HK-2 (cell line): ENCODE measurements around the gene CDC5L.

Experiments used
- DNase-seq: peaks from one replicate; pipeline ENCODE4 v3.0.0-alpha.2; 2018; ENCODE audit not compliant: unreplicated experiment

CDC5L gene

DNA sequence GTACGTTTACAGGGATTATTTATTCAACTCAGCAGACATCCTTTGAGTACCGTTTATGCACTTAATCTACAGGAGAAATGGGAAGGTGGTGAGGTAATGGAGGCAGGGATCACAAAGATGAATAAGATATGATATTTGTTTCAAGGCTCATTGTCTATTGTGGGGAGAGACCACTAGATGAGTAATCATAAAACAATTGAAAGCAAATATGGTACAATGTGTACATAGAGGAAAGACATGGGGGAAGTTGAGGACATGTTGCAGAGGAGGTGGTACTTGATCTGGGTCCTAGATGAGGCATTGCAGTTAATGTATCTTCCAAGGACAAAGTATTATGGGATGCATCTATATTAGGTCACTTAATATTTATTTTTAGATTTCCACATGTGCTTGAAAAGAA, 13.7 kb upstream of the CDC5L start:
- DNase-seq, result no peak

DNA sequence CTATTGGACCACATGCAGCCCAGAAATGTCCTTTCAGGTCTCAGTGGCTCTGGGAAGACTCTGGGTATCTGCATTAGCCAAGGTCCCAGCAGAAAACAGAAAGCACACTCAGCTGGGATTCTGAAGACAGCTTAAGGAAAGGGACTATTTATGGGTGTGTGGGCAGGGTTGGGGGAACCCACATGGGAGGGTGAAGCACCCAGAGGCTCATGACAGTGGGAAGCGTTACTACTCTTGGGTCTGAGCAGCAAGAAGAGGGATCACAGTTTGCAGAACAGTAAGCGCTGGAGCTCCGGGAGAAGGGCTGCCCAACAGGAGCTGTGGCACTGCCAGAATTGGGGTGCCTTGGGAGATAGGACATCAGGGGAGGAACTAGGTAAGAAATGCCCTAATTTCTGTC, 12.4 kb upstream of the CDC5L start:
- DNase-seq, result no peak

DNA sequence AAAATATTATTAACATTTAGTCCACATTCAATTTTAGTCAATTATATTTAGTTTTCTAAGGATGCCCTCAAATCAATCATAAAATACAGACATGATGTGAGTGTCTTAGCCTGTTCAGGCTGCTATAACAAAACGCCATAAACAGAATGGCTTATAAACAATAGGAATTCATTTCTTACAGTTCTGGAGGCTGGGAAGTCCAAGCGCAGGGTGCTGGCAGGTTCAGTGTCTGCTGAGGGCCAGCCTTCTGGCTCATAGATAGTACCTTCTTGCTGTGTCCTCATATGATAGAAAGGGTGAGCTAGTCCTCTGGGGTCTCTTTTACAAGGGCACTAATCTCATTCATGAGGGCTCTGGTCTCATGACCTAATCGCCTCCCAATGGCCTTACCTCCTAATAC, 10.0 kb upstream of the CDC5L start:
- DNase-seq, result no peak

DNA sequence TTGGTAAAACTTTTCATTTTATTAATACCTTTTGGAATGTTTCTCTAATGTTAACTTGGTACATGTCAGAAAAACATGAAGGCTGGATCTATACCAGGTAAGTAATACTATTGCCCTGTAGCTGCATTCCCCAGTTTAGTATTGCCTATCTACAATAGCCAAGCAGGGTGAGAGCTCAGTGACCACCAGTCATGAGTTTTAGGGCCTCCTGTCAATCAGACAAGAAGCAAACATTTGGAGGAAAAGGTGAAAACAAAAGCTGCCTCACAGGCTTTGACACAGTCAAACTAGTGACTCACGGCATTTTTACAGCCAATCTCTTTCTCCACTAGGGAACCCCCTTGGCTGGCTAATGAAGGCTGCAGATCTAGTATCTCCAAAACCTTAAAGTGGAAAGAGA, 9.5 kb upstream of the CDC5L start:
- DNase-seq, result no peak

DNA sequence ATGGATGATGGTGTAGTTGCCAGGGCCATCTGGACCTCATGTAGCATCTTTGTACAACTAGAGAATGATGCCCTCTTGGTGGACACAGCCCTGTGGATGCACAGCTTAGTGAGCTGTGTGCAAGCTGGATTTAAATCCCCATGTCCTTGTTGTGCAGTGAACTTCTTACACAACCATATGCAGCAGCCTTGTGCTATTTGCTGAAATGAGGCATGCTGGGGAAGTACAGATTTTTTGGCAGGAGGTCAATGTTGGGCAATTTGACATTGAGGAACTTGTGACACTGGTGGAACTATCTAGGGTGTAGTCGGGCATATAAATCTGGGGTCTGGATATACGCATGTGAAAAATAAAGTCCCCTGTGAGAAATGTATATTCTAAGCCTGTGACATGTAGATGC, 5.8 kb upstream of the CDC5L start:
- DNase-seq, result no peak

DNA sequence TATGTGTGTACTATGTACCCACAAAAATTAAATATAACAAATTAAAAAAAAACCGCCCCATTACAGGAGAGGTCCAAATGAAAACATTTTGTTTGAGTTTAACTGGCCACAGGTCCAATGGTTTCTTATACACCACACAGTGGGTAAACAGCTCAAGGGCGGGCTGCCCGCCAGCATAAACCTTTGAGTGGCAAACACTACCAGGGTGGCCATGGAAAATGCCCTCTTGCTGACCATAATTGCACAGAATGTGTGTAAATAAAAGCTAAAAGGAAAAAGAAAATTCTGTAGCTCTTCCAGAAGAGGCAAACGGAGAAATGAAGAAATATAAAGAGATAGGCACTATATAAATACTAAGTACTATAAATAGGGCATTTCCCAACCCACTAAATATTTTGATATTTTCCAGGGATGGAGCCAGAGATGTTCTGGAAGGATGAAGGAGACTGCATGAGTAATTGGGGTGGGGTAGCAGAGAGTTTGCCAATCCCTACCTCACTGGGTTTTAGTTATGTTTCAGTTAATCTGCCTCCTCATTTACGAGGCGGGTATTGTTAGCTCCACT, 1.1 kb upstream of the CDC5L start:
- DNase-seq, result no peak

DNA sequence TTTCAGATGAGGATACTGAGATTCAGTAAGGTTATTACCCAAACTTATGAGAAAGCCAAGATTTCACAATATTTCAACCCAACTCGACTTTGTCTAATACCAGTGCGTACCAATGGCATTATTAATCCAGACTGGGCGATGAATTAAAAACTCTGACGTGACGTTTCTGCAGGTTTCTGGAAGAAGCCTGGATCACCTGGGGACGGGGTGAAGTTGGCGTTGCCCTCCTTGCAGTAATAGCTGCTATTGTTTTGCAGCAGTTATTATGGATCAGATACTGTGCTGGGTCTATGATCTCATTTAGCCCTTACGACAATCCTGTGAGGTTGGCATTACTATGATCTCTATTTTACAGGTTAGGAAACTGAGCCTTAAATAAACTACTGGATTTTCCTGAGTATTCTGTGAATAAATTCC, 569 bp upstream of the CDC5L start:
- no peak for DNase-seq

DNA sequence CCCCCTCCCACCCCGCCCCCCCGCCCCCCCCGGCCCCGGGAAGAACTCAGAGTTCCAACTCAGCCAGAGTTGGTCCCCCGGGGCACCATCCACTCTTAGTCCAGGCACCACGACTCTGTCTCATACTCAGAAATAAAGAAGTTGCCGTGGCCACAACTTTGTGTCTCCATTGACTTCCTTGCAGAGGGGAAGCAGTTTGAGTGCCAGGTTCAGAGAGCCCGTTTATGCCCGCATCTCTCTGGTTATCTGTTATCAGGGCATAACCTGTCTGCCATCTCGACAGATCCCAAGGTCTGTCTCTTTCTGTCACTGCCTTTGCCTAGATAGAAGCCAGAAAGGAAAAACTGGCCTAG, 605 bp downstream of the CDC5L start:
- DNase-seq, result no peak

DNA sequence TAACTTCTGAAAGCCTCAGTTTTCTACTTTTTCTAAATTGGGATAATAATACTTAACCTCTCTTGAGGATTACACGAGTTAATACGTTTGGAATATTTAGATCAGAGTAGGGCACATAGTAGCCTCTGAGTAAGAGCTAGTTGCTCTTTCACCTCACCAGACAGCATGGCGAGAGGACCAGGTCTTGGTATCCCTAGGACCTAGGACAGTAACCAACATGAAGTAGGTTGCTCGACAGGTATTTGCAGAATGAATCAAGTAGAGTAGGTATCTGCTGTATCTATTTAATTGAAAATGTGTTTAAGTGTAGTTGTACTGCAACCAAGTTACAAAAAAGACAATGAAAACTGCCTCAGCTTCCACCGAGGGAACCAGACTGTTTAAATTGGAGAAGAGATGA, 1.4 kb downstream of the CDC5L start:
- no peak for DNase-seq

DNA sequence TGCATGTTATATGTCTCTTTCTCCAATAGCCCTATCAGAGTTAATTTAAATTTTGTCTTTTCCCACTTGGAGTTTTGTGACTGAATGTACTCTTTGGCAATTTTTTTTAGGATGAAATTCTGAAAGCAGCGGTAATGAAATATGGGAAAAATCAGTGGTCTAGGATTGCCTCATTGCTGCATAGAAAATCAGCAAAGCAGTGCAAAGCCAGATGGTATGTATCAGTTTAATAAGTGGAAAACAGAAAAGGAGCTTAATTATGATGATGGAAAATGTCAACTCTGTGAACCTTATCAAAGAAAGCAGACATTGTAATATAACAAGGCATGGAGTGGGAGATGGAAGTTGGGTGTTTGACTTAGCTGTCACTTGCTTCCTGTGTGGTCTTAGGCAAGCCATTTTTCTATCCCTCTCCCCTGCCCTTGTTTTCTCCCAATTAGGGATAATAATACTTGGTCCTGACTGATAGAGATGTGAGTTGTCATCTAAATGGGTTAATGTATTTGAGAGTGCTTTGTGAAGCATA, 2.7 kb downstream of the CDC5L start:
- DNase-seq, result no peak

DNA sequence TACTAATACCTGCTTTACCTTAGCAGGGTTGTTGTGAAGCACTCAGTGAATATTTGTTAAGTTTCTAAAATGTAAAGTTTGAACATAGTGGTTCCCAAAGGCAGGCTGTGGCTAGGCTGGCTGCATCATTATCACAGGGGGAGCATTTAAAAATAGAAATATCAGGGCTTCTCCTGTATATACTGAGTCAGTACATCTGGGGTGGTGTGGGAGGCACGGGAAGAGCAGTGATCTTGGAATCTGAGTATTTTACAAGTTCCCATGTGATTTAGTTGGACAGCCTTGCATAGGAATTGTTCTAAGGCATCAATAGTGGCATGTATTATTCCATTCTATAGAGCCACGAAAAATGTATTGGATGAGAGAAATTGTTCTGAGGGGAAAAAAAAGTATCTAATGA, 8.0 kb downstream of the CDC5L start:
- DNase-seq, result no peak

DNA sequence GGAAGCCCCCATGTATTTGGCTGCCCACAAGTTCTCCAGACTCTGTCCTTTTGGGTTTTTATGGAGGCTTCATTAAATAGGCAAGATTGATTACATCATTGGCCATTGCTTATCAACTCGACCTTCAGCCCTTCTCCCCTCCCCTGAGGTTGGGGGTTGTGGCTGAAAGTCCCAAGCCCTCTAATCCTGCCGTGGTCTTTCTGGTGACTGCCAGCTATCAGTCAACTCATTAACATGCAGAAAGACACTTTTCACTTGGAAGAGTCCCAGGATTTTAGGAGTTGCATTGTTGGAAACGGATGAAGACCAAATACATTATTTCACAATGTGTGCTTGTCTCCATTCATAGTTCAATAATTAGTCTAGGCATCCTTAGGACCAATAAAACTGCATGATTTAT, 9.5 kb downstream of the CDC5L start:
- no peak for DNase-seq

DNA sequence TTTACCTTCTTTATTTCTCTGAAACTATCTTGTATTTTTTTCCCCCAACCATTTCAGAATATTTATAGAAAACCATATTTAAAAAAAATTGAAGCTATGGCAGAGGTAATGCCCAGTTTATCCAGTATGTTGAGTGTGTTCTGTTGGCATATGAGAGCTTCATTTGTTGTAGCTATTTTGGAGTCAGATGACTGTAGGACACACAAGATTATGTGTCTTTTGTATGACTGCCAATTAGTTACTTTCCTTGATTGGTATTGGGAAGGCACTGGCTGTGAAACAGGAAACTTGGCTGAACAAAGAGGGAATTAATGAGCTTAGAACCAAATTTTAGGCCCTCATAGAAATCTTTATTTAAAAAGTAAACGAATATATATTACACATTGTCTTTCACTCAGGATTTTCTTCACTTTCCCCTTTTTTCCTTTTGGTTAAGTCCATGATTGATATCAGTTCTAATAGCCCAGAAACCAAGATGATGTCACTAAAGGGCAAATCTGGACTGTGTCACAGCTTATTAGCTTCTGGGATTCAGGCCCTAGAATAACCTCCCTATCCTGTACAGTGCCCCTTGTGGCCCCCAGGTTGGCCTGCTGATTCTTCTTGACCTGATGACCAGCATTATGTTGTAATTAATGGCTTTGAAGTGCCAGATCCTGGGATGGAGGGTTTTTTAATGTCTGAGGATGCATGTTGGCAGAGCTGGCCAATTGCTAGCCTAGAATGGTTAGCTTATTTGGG, 10.1 kb downstream of the CDC5L start:
- no peak for DNase-seq

DNA sequence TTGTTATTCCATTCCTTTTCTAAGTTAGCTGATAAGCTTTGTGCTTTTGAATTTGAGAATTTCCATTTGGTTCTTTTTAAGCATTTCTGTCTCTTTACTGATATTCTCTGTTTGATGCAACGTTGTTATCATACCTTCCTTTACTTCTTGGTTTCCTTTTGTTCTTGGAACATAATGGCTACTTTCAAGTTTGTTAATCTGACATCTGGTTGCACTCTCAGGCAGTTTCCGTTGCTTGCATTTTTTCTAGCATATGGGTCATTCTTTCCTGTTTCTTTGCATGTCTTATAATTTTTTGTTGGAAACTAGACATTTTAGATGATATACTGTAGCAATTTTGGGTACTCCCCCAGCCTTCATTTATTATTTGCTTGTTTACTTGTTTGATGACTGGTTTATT, 12.5 kb downstream of the CDC5L start:
- no peak for DNase-seq

DNA sequence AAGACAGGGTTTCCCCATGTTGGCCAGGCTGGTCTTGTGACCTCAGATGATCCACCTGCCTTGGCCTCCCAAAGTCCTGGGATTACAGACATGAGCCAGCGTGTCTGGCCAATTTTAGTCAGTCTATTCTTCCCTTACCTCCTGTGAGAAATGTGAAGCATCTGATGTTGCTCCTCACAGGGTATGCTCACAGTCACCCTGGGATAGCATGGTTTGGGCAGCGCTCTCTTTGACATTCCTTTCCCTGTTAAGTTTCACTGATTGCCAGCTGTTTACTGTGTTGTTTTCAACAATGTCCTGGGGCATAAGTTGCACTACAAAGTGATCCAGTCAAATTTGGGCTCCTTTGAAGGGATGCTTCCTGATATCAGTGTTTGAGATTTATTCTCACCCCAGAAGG, 13.1 kb downstream of the CDC5L start:
- no peak for DNase-seq

DNA sequence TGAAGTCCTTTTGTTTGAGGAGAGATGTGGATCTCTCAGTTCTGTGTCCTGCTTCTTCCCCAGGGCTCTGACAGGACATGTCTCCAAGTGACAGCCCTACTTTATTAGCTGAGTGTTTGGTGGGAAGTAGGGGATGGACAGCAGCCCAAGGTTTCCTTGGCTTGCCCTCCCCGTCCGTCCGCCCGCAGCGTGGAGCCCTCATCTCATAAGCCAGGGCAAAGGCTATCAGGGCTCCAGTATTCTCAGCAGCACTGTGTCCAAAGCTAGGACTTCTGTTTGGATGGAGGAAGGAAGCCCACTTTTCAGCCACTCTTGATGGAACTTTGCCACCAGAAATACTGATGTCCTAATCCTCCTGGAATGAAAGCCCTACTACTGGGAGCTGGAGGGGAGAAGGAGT, 13.6 kb downstream of the CDC5L start:
- no peak for DNase-seq

DNA sequence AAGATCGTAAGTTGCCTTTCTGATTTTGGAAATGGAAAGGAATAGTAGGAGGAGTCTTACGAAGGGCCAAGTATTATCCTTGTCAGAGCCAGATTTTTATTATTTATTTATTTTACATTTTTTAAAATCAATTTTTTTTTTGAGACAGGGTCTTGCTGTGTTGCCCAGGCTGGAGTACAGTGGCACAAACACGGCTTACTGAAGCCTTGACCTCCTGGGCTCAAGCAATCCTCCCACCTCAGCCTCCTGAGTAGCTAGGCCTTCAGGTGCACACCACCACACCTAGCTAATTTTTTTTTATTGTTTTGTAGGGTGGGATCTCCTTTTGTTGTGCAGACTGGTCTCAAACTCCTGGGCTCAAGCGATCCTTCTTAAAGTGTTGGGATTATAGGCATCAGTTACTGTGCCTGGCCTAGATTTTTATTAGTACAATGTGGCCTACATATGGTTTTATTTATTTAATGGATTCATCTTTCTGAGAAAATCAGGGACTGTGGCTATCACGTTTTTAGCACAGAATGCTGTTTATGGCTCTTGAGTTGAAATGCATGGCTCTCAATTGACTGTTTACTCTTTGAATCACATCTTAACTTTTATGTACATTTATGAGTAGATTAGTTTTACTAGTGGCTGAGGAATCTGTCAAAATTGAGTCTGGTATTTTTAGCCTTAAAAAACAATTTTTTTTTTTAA, 16.7 kb downstream of the CDC5L start:
- no peak for DNase-seq

DNA sequence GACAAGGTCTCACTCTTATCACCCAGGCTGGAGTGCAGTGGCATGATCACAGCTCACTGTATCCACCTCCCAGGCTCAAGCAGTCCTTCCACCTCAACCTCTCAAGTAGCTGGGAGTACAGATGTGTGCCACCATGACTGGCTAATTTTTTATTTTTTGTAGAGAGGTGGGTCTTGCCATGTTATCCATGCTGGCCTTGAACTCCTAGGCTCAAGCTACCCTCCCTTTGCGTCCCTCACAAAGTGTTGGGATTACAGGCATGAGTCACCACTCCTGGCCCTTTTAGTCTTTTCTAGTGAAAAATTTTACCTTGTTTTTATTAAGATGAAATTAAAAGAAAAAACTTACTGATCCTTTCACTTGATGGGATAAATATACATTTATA, 17.2 kb downstream of the CDC5L start:
- no peak for DNase-seq

DNA sequence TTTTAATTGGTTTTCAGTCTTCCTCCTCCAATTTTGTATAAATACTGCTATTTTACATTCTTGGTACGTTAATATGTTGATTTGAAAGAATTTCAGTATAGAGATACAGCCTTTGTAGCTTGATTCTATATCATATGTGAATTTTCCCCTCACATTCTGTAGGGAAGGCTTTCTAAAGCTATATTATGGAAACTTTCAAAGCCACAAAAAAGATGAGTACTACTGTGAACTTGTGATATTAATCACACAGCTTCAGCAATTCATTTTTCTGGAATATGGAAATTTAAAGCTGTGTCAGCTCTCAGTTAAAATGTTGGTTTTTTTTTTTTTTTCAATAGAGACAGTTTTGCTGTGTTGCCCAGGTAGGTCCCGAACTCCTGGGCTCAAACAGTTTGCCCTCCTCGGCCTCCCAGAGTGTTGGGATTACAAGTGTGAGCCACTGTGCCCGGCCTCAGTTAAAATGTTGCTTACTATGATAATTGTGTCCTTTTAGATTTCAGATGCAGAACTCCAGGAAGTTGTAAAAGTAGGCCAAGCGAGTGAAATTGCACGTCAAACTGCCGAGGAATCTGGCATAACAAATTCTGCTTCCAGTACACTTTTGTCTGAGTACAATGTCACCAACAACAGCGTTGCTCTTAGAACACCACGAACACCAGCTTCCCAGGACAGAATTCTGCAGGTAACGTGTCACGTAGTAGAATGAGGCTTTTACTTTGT, 20.6 kb downstream of the CDC5L start:
- no peak for DNase-seq

DNA sequence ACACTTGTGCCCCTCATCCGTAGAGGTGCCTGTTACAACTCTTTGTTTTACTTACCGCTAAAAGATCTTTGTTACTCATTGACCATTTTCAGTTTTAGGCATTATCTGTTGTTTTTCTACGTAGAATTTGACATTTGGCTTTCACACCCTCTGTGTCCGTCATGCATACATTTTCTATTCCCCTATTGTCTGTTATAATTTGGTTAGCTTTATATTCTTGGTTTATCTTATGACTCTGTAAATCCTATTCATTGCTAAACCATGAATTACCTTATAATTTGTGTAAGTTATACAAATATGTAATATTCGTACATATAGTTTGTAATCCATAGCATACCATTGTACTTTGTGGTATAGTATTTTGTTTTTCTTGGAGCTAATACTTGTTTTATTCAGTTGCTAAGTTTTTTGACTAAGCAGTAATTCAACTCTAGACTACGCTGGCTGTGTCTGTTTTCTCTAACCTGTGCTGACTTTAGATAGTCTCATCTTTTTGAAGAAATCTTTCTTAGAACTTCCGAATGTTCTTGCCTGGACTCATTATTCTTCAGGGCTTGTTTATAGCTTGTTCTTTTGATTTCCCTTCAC, 21.8 kb downstream of the CDC5L start:
- no peak for DNase-seq

DNA sequence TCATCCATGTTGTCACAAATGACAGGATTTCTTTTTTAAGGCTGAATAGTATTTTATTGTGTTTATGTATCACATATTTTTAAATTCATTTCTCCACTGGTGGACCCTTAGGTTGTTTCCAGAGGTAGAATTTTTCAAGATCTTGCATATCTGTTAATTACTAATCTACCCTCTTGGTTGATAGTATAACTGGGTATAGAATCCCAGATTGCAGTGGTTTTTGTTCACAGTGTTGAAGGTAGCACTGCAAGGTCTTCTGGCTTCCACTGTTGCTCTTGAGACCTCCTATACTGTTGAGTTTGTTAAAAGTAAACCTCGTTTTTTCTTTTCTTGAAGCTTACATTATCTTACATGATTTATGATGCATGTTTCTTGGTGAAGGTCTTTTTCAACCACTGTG, 22.9 kb downstream of the CDC5L start:
- DNase-seq, result no peak

DNA sequence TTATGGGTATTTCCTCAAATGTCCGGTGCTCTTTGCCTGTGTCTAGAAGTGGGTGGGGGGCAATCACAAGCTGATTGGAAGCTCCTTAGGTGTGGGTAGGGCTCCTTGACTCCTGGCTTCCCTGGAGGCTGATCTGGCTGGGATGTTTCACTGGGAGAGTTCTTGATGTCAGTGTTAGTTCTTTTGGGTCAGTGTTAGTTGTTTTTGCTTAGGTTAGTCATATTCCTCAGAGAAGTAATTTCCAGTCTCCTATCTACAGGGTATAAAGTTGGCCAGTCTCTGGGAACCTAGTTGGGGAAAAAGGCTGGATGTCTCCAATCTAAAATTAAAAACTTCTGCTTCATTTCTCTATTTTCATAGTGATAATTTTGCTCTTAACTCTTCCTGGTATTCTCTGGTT, 23.6 kb downstream of the CDC5L start:
- DNase-seq, result no peak
